Measurements from ENCODE around the gene CCDC13. TPM values are rescaled to one million over a fixed set of nuclear protein-coding genes. Genes with fewer than 3 reads are reported as not detected.

The CCDC13 gene
- polyA plus RNA-seq, 1 donor from 2014 or later = 6.5 TPM

- H3K9ac ChIP-seq (ENCODE audit: low read length) = no peak overlapping the region
- no peaks in the 10 kb centered on the region for H3F3A ChIP-seq (ENCODE audit: insufficient read depth, low read length, poor library complexity, severe bottlenecking)
- H3K27ac ChIP-seq (ENCODE audit: low read length) = no peak overlapping the region
Measured at GRCh38 chr3:42743204-42743995, 29.7 kb downstream of the CCDC13 start.

DNA sequence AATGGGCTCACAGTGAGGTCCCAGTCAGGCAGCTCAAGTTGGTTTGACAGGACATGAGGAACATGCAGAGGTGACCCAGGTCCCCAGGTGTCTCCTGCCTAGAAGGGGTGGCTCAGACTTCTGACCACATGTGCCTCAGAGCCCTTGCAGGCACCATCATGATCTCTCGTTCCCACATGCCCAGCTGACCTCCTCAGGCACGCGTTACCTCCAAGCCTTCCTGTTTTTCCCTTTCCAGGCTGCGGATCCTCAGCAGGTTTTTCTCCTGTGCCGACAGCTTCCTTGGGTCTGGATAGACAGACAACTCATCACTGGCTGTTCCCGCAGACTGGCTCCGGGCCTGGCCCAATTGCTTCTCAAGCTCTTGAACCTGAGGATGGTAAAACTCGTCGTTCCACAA is 30.4 kb downstream of the CCDC13 start:
- Histone ChIP-seq H3K4me3 (ENCODE audit: low read length) (no peak overlapping the region), H3K27ac (ENCODE audit: low read length) (no peak overlapping the region), H2AFZ (ENCODE audit: low read depth, low read length) (no peak overlapping the region), H3F3A (ENCODE audit: insufficient read depth, low read length, poor library complexity, severe bottlenecking) (no peaks in the 10 kb centered on the region), H3K9me2 (ENCODE audit: insufficient read depth, low read length) (no peaks in the 10 kb centered on the region), H3K36me3 (ENCODE audit: insufficient read depth, low read length) (no peaks in the 10 kb centered on the region), H3K4me2 (ENCODE audit: low read length) (no peak overlapping the region), H3K9ac (ENCODE audit: low read length) (no peak overlapping the region), H3K27me3 (ENCODE audit: insufficient read depth, low read depth, low read length) (no peaks in the 10 kb centered on the region), H3K79me2 (replicated peaks; ENCODE audit: insufficient read depth, low read length) (no peaks in the 10 kb centered on the region), H4K20me1 (ENCODE audit: insufficient read depth) (no peaks in the 10 kb centered on the region), H3K9me3 (ENCODE audit: low read length) (no peaks in the 10 kb centered on the region)
- no peak for TF ChIP-seq CTCF (IDR thresholded peaks at IDR 0.05; ENCODE audit: poor library complexity, severe bottlenecking)
- no peak for TF ChIP-seq POLR2AphosphoS5 (IDR thresholded peaks at IDR 0.05)
- TF ChIP-seq MXI1 (conservative IDR thresholded peaks at IDR 0.05; ENCODE audit: poor library complexity, severe bottlenecking) = no peak
- no peak for TF ChIP-seq REST (IDR thresholded peaks at IDR 0.05; ENCODE audit: borderline replicate concordance)
- no peak for TF ChIP-seq TAF1 (IDR thresholded peaks at IDR 0.05; ENCODE audit: low read depth)

More at GRCh38 chr3:42743204-42743995, 29.7 kb downstream of the CCDC13 start:
- Histone ChIP-seq H3K4me3 (ENCODE audit: low read length) (no peak overlapping the region), H3K27me3 (ENCODE audit: insufficient read depth, low read depth, low read length) (no peaks in the 10 kb centered on the region), H2AFZ (ENCODE audit: low read depth, low read length) (no peak overlapping the region), H3K9me3 (ENCODE audit: low read length) (no peaks in the 10 kb centered on the region), H4K20me1 (ENCODE audit: insufficient read depth) (no peaks in the 10 kb centered on the region), H3K4me2 (ENCODE audit: low read length) (no peak overlapping the region), H3K79me2 (replicated peaks; ENCODE audit: insufficient read depth, low read length) (no peaks in the 10 kb centered on the region), H3K36me3 (ENCODE audit: insufficient read depth, low read length) (no peaks in the 10 kb centered on the region), H3K9me2 (ENCODE audit: insufficient read depth, low read length) (no peaks in the 10 kb centered on the region)
- no peak for TF ChIP-seq SMC3 (conservative IDR thresholded peaks at IDR 0.05; ENCODE audit: poor library complexity)
- TF ChIP-seq RAD21 (conservative IDR thresholded peaks at IDR 0.05) = no peak
- no peak for TF ChIP-seq EZH2 (IDR thresholded peaks at IDR 0.05; ENCODE audit: borderline replicate concordance, insufficient read depth, low read length, poor library complexity, severe bottlenecking)
- TF ChIP-seq REST (IDR thresholded peaks at IDR 0.05; ENCODE audit: borderline replicate concordance) = no peak
- no peak for TF ChIP-seq EP300 (conservative IDR thresholded peaks at IDR 0.05; ENCODE audit: poor library complexity, severe bottlenecking)
- no peak for TF ChIP-seq MXI1 (conservative IDR thresholded peaks at IDR 0.05; ENCODE audit: poor library complexity, severe bottlenecking)
- no peak for TF ChIP-seq CTCF (IDR thresholded peaks at IDR 0.05; ENCODE audit: poor library complexity, severe bottlenecking)
- TF ChIP-seq TAF1 (IDR thresholded peaks at IDR 0.05; ENCODE audit: low read depth) = no peak
- no peak for TF ChIP-seq POLR2AphosphoS5 (IDR thresholded peaks at IDR 0.05)

Measured in neural cell (in vitro differentiated cells).